HepG2 (cell line): ENCODE data around the gene CHRNG. TPM values are rescaled to one million over a fixed set of nuclear protein-coding genes. Genes with fewer than 3 reads are reported as not detected.
A peak's percentile ranks its signal among the peaks of the same experiment; 100 is the strongest.

ENCODE experiments used
- ATAC-seq: fragments of 200-7000 bp; cut with Tn5 transposase; 3 replicates; pipeline ENCODE4 v1.9.1; 2020; ENCODE audit warnings: mild to moderate bottlenecking, moderate library complexity
- BruUV-seq: library from RNA; stranded (reverse); fragments of 400-500 nt; replicated peaks from 2 replicates; lab custom pipeline; 2021; lab: Mats Ljungman, UMichigan
- CTCF ChIA-PET: fragments of 300-600 bp; formaldehyde crosslinking; extraction: SDS; loops from one replicate; lab custom pipeline; 2021; ENCODE audit warnings: low total read pairs, inconsistent platforms, low intra/inter-chr PET ratio; lab: Yijun Ruan, JAX
- POLR2A ChIA-PET: fragments of 350-600 bp; sonication (Branson Sonifier 250); formaldehyde crosslinking; loops from one replicate; lab custom pipeline; 2020; ENCODE audit warnings: antibody characterized with exemption, inconsistent platforms; lab: Yijun Ruan, JAX
- DNase-seq: peaks from one replicate; pipeline ENCODE4 v3.0.0-alpha.2; 2015; ENCODE audit warnings: low spot score
- FAIRE-seq: peaks from 3 replicates; lab custom pipeline; 2011; peaks lifted over from hg19 to GRCh38; lab: Jason Lieb, UNC
- H2AFZ ChIP-seq: one replicate; pipeline ENCODE4 v1.6.1; 2011; ENCODE audit warnings: low read length, inconsistent platforms
- H3K27ac ChIP-seq: fragments of 300-600 bp; 3 replicates; pipeline ENCODE4 v1.8.0; 2011; ENCODE audit warnings: mixed run types, mild to moderate bottlenecking, mixed read lengths, low read length, inconsistent platforms; ENCODE audit not compliant: insufficient read depth; ENCODE audit errors: extremely low read length
- H3K27me3 ChIP-seq, 2 experiments: fragments of 200-600 bp in 1 of 2; 2 replicates in 1 of 2; 3 replicates in 1 of 2; pipeline versions ENCODE4 v1.6.0 to v1.8.0; 2011; ENCODE audit warnings: low read length in 2 of 2, mild to moderate bottlenecking in 2 of 2, moderate library complexity in 2 of 2, inconsistent platforms in 1 of 2; ENCODE audit not compliant: insufficient read depth in 2 of 2, control insufficient read depth in 1 of 2
- H3K36me3 ChIP-seq, 2 experiments: fragments of 200-600 bp in 1 of 2; replicated peaks in 1 of 2; 2 replicates in 1 of 2; 3 replicates in 1 of 2; pipeline versions ENCODE4 v1.5.1 to v1.8.0; 2011; ENCODE audit warnings: low read length in 2 of 2, inconsistent platforms in 1 of 2; ENCODE audit not compliant: insufficient read depth in 2 of 2, control insufficient read depth in 1 of 2
- H3K4me1 ChIP-seq: 2 replicates; pipeline ENCODE4 v1.5.1; 2012; ENCODE audit warnings: low read length, inconsistent platforms; ENCODE audit not compliant: insufficient read depth
- H3K4me2 ChIP-seq: 2 replicates; pipeline ENCODE4 v1.6.0; 2011; ENCODE audit warnings: low read depth, low read length, inconsistent platforms
- H3K4me3 ChIP-seq, 3 experiments: fragments of 200-600 bp in 1 of 3; sonication (generic), shearing (Covaris generic) in 1 of 3; replicated peaks in 1 of 3; 2 replicates each; pipeline ENCODE4 v1.5.1; 2011 to 2016; ENCODE audit warnings: low read length in 3 of 3, inconsistent platforms in 2 of 3, low read depth in 2 of 3, mild to moderate bottlenecking in 2 of 3, control low read depth in 1 of 3, mixed read lengths in 1 of 3; ENCODE audit not compliant: insufficient read depth in 1 of 3
- H3K79me2 ChIP-seq: one replicate; pipeline ENCODE4 v1.6.1; 2011; ENCODE audit warnings: low read length, inconsistent platforms; ENCODE audit not compliant: insufficient read depth
- H3K9ac ChIP-seq: 2 replicates; pipeline ENCODE4 v1.6.0; 2011; ENCODE audit warnings: mild to moderate bottlenecking, low read depth, low read length, inconsistent platforms; ENCODE audit not compliant: insufficient read depth
- H3K9me3 ChIP-seq: 2 replicates; pipeline ENCODE4 v1.5.1; 2012; ENCODE audit warnings: mild to moderate bottlenecking, low read length
- H4K20me1 ChIP-seq: 2 replicates; pipeline ENCODE4 v1.6.0; 2011; ENCODE audit warnings: inconsistent platforms, mild to moderate bottlenecking, low read length, moderate library complexity; ENCODE audit not compliant: insufficient read depth
- FOXO4 ChIP-seq: sonication (generic); formaldehyde crosslinking; conservative IDR thresholded peaks from 2 replicates; pipeline ENCODE4 v1.8.1; 2023; ENCODE audit warnings: missing genetic modification reagents
- NFIB ChIP-seq: sonication (generic); formaldehyde crosslinking; IDR thresholded peaks from 2 replicates; pipeline ENCODE4 v1.9.0; 2021; ENCODE audit warnings: missing genetic modification reagents, mild to moderate bottlenecking, borderline replicate concordance
- ZNF543 ChIP-seq: sonication (generic); formaldehyde crosslinking; IDR thresholded peaks from 2 replicates; pipeline ENCODE4 v1.4.0; 2020; ENCODE audit warnings: mild to moderate bottlenecking, missing genetic modification reagents
- ZNF768 ChIP-seq: sonication (generic); formaldehyde crosslinking; IDR thresholded peaks from 2 replicates; pipeline ENCODE4 v1.4.0; 2020; ENCODE audit warnings: missing genetic modification reagents
- WGBS: methylation state at CpG from one replicate; pipeline ENCODE4 v1.1.6; 2017; ENCODE audit warnings: low lambda C conversion rate; 5-methylcytosine and 5-hydroxymethylcytosine counted together
- in situ Hi-C: cut with HindIII; loops from 2 replicates; pipeline ENCODE4 v1.10.0; 2017; ENCODE audit warnings: low pct_unique_long_range_greater_than_20kb; ENCODE audit not compliant: extremely low pct_ligation_motif_present
- intact Hi-C: fragments of 100-400 bp; cut with micrococcal nuclease; formaldehyde crosslinking; loops from one replicate; pipeline ENCODE4 v1.10.0; 2022; ENCODE audit not compliant: unreplicated experiment
- polyA plus RNA-seq, 8 experiments: library from polyadenylated mRNA; depleted of rRNA in 3 of 8; stranded (reverse) in 7 of 8; unstranded in 1 of 8; fragments of >200 nt; fragmentation: Illumina TruSeq in 4 of 8; extraction: Trizol in 4 of 8; gene quantifications; 2 replicates each; pipeline versions ENCODE4 v1.2.1 to v1.2.3, GENCODE V29; 2011 to 2016; ENCODE audit warnings: low read depth in 4 of 8, missing spikeins in 1 of 8, mixed read lengths in 1 of 8; ENCODE audit not compliant: insufficient read depth in 1 of 8
- total RNA-seq, 5 experiments: library from RNA; depleted of rRNA; stranded (reverse); fragments of >200 nt; fragmentation: Illumina TruSeq; extraction: Trizol; gene quantifications; 2 replicates each; pipeline ENCODE4 v1.2.3, GENCODE V29; 2016; ENCODE audit warnings: low read depth in 1 of 5
- TF ChIP-seq, protein P1 (sequence below): sonication (generic); formaldehyde crosslinking; conservative IDR thresholded peaks from 2 replicates; pipeline ENCODE4 v1.4.0; 2020; ENCODE audit warnings: missing genetic modification reagents

CHRNG gene
- total and polyA plus RNA-seq, 2 of the 13 experiments (the other 11 are each of a cell fraction or from before 2014, with no cell fraction given), result not detected

DNA sequence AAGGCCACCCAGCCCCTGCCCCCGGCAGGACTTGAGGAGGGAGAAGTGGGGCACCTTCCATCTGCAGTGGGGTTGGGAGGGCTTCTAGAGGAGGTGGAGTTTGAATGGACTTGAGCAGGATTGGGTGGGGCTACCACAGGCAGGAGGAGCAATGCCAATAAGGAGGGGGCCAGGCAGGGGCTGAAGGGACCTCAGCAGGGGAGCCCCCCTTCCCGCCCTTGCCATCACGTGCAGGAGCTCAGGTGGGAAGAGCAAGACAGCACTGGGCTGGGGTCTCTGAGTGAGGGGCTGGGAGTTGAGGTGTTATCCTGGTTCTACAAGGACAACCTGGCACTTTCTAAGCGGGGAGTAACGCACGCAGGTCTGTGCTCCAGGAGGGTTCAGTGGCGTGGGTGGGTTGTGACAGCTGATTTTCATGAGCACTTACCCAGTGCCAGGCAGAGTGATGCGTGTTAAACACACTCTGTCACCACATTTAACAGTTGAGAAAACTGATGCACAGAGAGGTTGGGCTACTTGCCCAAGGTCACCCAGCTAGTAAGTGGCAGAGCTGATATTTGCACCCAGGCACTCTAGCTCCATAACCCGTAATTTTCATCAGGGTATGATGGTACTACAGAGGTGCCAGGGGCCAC, 8.7 kb upstream of the CHRNG start:
- H3K36me3 ChIP-seq, result no peaks in the 10 kb centered on the region
- ATAC-seq (no peak), FAIRE-seq (no peak), DNase-seq (no peak)
- TF ChIP-seq FOXO4 (CRISPR knock-in tag), result 0 out of 2 replicates have a peak, but pooled peaks have one; percentile 56
- TF ChIP-seq ZNF543 (CRISPR knock-in tag), result no peak
- TF ChIP-seq, protein P1, sequence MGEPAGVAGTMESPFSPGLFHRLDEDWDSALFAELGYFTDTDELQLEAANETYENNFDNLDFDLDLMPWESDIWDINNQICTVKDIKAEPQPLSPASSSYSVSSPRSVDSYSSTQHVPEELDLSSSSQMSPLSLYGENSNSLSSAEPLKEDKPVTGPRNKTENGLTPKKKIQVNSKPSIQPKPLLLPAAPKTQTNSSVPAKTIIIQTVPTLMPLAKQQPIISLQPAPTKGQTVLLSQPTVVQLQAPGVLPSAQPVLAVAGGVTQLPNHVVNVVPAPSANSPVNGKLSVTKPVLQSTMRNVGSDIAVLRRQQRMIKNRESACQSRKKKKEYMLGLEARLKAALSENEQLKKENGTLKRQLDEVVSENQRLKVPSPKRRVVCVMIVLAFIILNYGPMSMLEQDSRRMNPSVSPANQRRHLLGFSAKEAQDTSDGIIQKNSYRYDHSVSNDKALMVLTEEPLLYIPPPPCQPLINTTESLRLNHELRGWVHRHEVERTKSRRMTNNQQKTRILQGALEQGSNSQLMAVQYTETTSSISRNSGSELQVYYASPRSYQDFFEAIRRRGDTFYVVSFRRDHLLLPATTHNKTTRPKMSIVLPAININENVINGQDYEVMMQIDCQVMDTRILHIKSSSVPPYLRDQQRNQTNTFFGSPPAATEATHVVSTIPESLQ, result no peak
- TF ChIP-seq ZNF768 (CRISPR knock-in tag), result peak; percentile 95
- no peak for TF ChIP-seq NFIB (CRISPR knock-in tag)
- no peaks in the 10 kb centered on the region for H4K20me1 ChIP-seq
- ChIA-PET CTCF (no interaction called here), POLR2A (no interaction called here)
- no peak overlapping the region for H2AFZ ChIP-seq
- intact Hi-C loops (no loop called here), in situ Hi-C loops (no loop called here)
- H3K27ac ChIP-seq, result no peak overlapping the region
- peaks cover 20 to 69% of the 10 kb centered on the region in 2 experiments; a peak in 4 of 5 replicates for H3K27me3 ChIP-seq
- 26% methylated on average over 9 of the region's 9 CpGs for WGBS
- H3K9me3 ChIP-seq, result no peaks in the 10 kb centered on the region
- H3K4me1 ChIP-seq, result peaks cover 18% of the 10 kb centered on the region; the same call in 1 of the 2 replicates
- BruUV-seq, result no TSS peak
- no peak overlapping the region for H3K9ac ChIP-seq
- no peak overlapping the region for H3K4me2 ChIP-seq
- H3K79me2 ChIP-seq, result no peaks in the 10 kb centered on the region
- H3K4me3 ChIP-seq, result no peak overlapping the region
